ENCODE results near the gene HELZ2. TPM values are rescaled to one million over a fixed set of nuclear protein-coding genes. Genes with fewer than 3 reads are reported as not detected.

HELZ2 gene
- polyA plus RNA-seq, 1 of the 3 experiments (the other 2 are of a cell fraction), result 7.6 TPM

DNA sequence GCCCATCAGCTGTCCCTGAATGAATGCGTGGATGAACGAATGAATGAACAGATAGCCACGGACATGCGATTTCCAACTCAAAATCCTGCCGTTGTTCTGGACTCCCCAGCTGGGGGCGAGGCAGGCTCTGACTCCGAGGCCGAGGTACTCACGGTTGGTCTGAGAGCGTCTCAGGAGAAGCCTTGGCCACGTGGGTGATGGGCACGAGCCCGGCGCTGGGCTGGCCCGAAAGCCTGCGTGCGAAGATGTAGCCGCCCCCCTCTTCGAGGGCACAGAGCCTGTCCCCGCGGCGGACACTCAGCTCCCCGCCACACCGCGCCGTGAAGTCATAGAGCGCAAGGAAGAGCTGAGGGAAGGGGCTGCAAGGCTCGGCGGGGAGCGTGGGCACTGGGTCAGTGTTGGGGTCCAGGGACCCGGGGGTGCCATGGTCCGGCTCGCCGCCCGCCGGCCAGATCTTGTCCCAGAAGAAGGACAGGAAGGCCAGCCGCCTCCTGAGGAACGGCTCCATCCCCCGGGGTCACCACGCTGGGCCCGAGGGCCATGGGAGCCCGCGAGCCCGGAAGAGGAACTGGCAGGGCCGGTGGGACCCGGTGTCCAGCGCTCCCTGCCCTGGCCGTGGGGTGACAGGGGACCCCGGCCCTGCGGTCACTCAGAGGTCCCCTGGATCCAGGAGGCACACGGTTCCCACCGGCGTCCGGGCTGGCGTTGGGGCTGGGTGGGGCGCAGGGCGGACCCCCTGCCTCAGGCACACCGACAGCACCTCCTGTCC lies 26.9 kb downstream of the HELZ2 start:
- no peaks in the 10 kb centered on the region for H3K27me3 ChIP-seq (ENCODE audit: insufficient read depth)
- WGBS (ENCODE audit: low lambda C conversion rate), result 83% methylated on average over 31 of the region's 58 CpGs
- DNase-seq, result no peak
- no peaks in the 10 kb centered on the region for H3K9me2 ChIP-seq
- no peaks in the 10 kb centered on the region for H4K20me1 ChIP-seq (ENCODE audit: insufficient read depth)
- H3K36me3 ChIP-seq (replicated peaks in 1 of 2; ENCODE audit: control insufficient read depth in 1 of 2, insufficient read depth in 2 of 2, low read length in 1 of 2), result no peaks in the 10 kb centered on the region
- no peaks in the 10 kb centered on the region for H3K9me3 ChIP-seq
- TF ChIP-seq ELF1 (IDR thresholded peaks at IDR 0.05) (no peak), RAD21 (IDR thresholded peaks at IDR 0.05; ENCODE audit: low read length) (no peak), TCF12 (IDR thresholded peaks at IDR 0.05) (no peak)
- TF ChIP-seq, protein P1, sequence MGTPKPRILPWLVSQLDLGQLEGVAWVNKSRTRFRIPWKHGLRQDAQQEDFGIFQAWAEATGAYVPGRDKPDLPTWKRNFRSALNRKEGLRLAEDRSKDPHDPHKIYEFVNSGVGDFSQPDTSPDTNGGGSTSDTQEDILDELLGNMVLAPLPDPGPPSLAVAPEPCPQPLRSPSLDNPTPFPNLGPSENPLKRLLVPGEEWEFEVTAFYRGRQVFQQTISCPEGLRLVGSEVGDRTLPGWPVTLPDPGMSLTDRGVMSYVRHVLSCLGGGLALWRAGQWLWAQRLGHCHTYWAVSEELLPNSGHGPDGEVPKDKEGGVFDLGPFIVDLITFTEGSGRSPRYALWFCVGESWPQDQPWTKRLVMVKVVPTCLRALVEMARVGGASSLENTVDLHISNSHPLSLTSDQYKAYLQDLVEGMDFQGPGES (IDR thresholded peaks at IDR 0.05; ENCODE audit: low read depth, low read length), result no peak
- ChIA-PET POLR2A (no interaction called here), CTCF (interaction anchor here (1.0 to 8.2 kb wide), 2 partner anchors 8 to 12 kb away, joined by 3 to 66 read pairs; partner anchors contain the start of gene PTK6)
- no peak overlapping the region for H2AFZ ChIP-seq (ENCODE audit: low read depth)
- no peak overlapping the region for H3K4me3 ChIP-seq (ENCODE audit: low read depth in 2 of 2, low read length in 1 of 2)
- no peaks in the 10 kb centered on the region; a peak in 1 of 4 replicates for H3K4me1 ChIP-seq (ENCODE audit: control insufficient read depth in 1 of 2, insufficient read depth in 2 of 2, low read depth in 1 of 2, low read length in 1 of 2)
- no peak overlapping the region for H3K4me2 ChIP-seq
- H3K9ac ChIP-seq, result no peak overlapping the region
- H3K79me2 ChIP-seq (ENCODE audit: insufficient read depth), result no peaks in the 10 kb centered on the region
- H3K27ac ChIP-seq (ENCODE audit: low read depth in 2 of 2, low read length in 1 of 2), result no peak overlapping the region
- H3F3A ChIP-seq (replicated peaks; ENCODE audit: insufficient read depth), result peaks cover 3% of the 10 kb centered on the region

DNA sequence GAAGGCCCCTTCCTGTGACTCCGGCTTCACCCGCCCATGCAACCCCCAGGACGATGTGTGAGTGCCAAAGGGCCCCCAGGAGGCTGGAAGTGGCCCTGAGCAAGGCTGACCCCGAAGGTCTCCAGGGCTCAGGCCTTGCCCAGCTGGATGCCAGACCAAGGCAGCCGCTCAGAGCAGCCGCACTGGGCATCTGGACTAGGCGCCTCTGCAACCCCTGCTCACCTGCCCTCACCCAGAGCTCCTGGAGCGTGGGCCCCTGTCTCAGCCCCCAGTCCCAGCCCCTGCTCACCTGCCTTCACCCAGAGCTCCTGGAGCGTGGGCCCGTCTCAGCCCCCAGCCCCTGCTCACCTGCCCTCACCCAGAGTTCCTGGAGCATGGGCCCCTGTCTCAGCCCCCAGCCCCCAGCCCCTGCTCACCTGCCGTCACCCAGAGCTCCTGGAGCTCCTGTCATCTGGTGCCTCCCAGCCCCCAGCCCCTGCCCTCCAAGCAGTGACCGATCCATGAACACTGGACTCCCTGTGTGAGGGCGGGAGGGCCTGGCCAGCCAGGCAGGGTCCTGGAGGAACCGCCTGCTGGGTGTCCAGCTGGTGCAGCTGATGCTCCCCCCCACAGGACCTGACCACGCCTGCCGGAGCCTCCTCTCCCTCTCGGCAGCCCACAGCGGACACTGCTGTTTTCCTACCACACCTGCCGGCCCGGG lies 27.6 kb downstream of the HELZ2 start:
- H3K27me3 ChIP-seq (ENCODE audit: insufficient read depth), result no peaks in the 10 kb centered on the region
- no peaks in the 10 kb centered on the region for H3K9me3 ChIP-seq
- H3K4me2 ChIP-seq, result no peak overlapping the region
- no peak overlapping the region for H2AFZ ChIP-seq (ENCODE audit: low read depth)
- no peak overlapping the region for H3K9ac ChIP-seq
- no peak overlapping the region for H3K27ac ChIP-seq (ENCODE audit: low read depth in 2 of 2, low read length in 1 of 2)
- H3K9me2 ChIP-seq, result no peaks in the 10 kb centered on the region
- no peaks in the 10 kb centered on the region for H4K20me1 ChIP-seq (ENCODE audit: insufficient read depth)
- ChIA-PET POLR2A (no interaction called here), CTCF (interaction anchor here (1.7 to 8.2 kb wide), 2 partner anchors 7 to 427 kb away, joined by 4 to 66 read pairs; partner anchors contain the start of gene PTK6)
- no peaks in the 10 kb centered on the region for H3K36me3 ChIP-seq (replicated peaks in 1 of 2; ENCODE audit: control insufficient read depth in 1 of 2, insufficient read depth in 2 of 2, low read length in 1 of 2)
- H3F3A ChIP-seq (replicated peaks; ENCODE audit: insufficient read depth), result no peaks in the 10 kb centered on the region
- no peaks in the 10 kb centered on the region for H3K79me2 ChIP-seq (ENCODE audit: insufficient read depth)
- peaks cover 0 to 2% of the 10 kb centered on the region in 2 experiments; a peak in 1 of 4 replicates for H3K4me1 ChIP-seq (ENCODE audit: control insufficient read depth in 1 of 2, insufficient read depth in 2 of 2, low read depth in 1 of 2, low read length in 1 of 2)
- 71% methylated on average over 11 of the region's 20 CpGs for WGBS (ENCODE audit: low lambda C conversion rate)
- H3K4me3 ChIP-seq (ENCODE audit: low read depth in 2 of 2, low read length in 1 of 2), result no peak overlapping the region
- DNase-seq, result no peak
- TF ChIP-seq NRF1 (IDR thresholded peaks at IDR 0.05; ENCODE audit: low read depth, low read length), result no peak
- no peak for TF ChIP-seq POLR2AphosphoS5 (IDR thresholded peaks at IDR 0.05; ENCODE audit: low read depth, low read length)
- TF ChIP-seq MXI1 (IDR thresholded peaks at IDR 0.05; ENCODE audit: low read depth, low read length), result no peak
- TF ChIP-seq TAF1 (IDR thresholded peaks at IDR 0.05; ENCODE audit: borderline replicate concordance, low read depth, low read length), result no peak
- TF ChIP-seq YY1 (IDR thresholded peaks at IDR 0.05; ENCODE audit: low read depth), result no peak
- TF ChIP-seq, protein P2, sequence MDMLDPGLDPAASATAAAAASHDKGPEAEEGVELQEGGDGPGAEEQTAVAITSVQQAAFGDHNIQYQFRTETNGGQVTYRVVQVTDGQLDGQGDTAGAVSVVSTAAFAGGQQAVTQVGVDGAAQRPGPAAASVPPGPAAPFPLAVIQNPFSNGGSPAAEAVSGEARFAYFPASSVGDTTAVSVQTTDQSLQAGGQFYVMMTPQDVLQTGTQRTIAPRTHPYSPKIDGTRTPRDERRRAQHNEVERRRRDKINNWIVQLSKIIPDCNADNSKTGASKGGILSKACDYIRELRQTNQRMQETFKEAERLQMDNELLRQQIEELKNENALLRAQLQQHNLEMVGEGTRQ (IDR thresholded peaks at IDR 0.05; ENCODE audit: borderline replicate concordance, low read depth, low read length), result no peak
- TF ChIP-seq SIN3A (IDR thresholded peaks at IDR 0.05; ENCODE audit: borderline replicate concordance, low read depth, low read length), result no peak
- TF ChIP-seq GATA2 (CRISPR knock-in tag; IDR thresholded peaks at IDR 0.05), result no peak
- TF ChIP-seq NFIC (IDR thresholded peaks at IDR 0.05; ENCODE audit: borderline replicate concordance), result no peak
- no peak for TF ChIP-seq FOXM1 (IDR thresholded peaks at IDR 0.05; ENCODE audit: low read depth)
- TF ChIP-seq, protein P3, sequence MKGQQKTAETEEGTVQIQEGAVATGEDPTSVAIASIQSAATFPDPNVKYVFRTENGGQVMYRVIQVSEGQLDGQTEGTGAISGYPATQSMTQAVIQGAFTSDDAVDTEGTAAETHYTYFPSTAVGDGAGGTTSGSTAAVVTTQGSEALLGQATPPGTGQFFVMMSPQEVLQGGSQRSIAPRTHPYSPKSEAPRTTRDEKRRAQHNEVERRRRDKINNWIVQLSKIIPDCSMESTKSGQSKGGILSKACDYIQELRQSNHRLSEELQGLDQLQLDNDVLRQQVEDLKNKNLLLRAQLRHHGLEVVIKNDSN (IDR thresholded peaks at IDR 0.05; ENCODE audit: borderline replicate concordance, low read depth), result no peak
- TF ChIP-seq CHD2 (IDR thresholded peaks at IDR 0.05; ENCODE audit: low read length, partially characterized antibody), result no peak
- TF ChIP-seq FOXJ3 (CRISPR knock-in tag; IDR thresholded peaks at IDR 0.05), result no peak
- TF ChIP-seq EP300 (IDR thresholded peaks at IDR 0.05; ENCODE audit: borderline replicate concordance in 1 of 2, low read depth in 1 of 2, low read length in 1 of 2), result no peak
- TF ChIP-seq, protein P4, sequence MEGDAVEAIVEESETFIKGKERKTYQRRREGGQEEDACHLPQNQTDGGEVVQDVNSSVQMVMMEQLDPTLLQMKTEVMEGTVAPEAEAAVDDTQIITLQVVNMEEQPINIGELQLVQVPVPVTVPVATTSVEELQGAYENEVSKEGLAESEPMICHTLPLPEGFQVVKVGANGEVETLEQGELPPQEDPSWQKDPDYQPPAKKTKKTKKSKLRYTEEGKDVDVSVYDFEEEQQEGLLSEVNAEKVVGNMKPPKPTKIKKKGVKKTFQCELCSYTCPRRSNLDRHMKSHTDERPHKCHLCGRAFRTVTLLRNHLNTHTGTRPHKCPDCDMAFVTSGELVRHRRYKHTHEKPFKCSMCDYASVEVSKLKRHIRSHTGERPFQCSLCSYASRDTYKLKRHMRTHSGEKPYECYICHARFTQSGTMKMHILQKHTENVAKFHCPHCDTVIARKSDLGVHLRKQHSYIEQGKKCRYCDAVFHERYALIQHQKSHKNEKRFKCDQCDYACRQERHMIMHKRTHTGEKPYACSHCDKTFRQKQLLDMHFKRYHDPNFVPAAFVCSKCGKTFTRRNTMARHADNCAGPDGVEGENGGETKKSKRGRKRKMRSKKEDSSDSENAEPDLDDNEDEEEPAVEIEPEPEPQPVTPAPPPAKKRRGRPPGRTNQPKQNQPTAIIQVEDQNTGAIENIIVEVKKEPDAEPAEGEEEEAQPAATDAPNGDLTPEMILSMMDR (IDR thresholded peaks at IDR 0.05), result no peak
- TF ChIP-seq TEAD4 (IDR thresholded peaks at IDR 0.05; ENCODE audit: borderline replicate concordance, insufficient read depth), result no peak

All from SK-N-SH (cell line).